GM18870 (cell line): ENCODE measurements around the gene PCSK2.

Experiments used
- ATAC-seq: cut with Tn5 transposase; IDR thresholded peaks from one replicate; pipeline ENCODE4 v1.9.1; 2021; ENCODE audit warnings: moderate library complexity; ENCODE audit not compliant: unreplicated experiment

PCSK2 gene

GRCh38 chr20:17442588-17442987 lies 215.7 kb downstream of the PCSK2 start:
- ATAC-seq = no peak

GRCh38 chr20:17443131-17443858 lies 216.5 kb downstream of the PCSK2 start:
- ATAC-seq = no peak

- no peak for ATAC-seq
Observed at GRCh38 chr20:17444091-17444490, 217.3 kb downstream of the PCSK2 start.

GRCh38 chr20:17445543-17445942 lies 218.7 kb downstream of the PCSK2 start:
- ATAC-seq = no peak

GRCh38 chr20:17446171-17446570 lies 219.3 kb downstream of the PCSK2 start:
- no peak for ATAC-seq

- ATAC-seq = no peak
Observed at GRCh38 chr20:17448071-17448470, 221.2 kb downstream of the PCSK2 start.

GRCh38 chr20:17449031-17449430 lies 222.2 kb downstream of the PCSK2 start:
- no peak for ATAC-seq

GRCh38 chr20:17452441-17452840 lies 225.6 kb downstream of the PCSK2 start:
- ATAC-seq = no peak

GRCh38 chr20:17453592-17453991 lies 226.8 kb downstream of the PCSK2 start:
- no peak for ATAC-seq

- no peak for ATAC-seq
Observed at GRCh38 chr20:17456279-17456678, 229.4 kb downstream of the PCSK2 start.

- no peak for ATAC-seq
Observed at GRCh38 chr20:17457079-17457478, 230.2 kb downstream of the PCSK2 start.

GRCh38 chr20:17457588-17458190 lies 230.8 kb downstream of the PCSK2 start:
- no peak for ATAC-seq

GRCh38 chr20:17460119-17460518 lies 233.3 kb downstream of the PCSK2 start:
- no peak for ATAC-seq

- no peak for ATAC-seq
Observed at GRCh38 chr20:17461941-17462340, 235.1 kb downstream of the PCSK2 start.

- ATAC-seq = no peak
Observed at GRCh38 chr20:17463711-17464110, 236.9 kb downstream of the PCSK2 start.

- no peak for ATAC-seq
Observed at GRCh38 chr20:17465236-17465635, 238.4 kb downstream of the PCSK2 start.

- ATAC-seq = no peak
Observed at GRCh38 chr20:17466641-17467040, 239.8 kb downstream of the PCSK2 start.

GRCh38 chr20:17467120-17467655 lies 240.3 kb downstream of the PCSK2 start:
- no peak for ATAC-seq

- no peak for ATAC-seq
Observed at GRCh38 chr20:17468073-17468840, 241.4 kb downstream of the PCSK2 start.

- no peak for ATAC-seq
Observed at GRCh38 chr20:17469246-17470030, 242.6 kb downstream of the PCSK2 start.

GRCh38 chr20:17470521-17470920 lies 243.7 kb downstream of the PCSK2 start:
- no peak for ATAC-seq
